Liver (tissue), 3 donors: ENCODE data around the gene PROX2.

ENCODE experiments used
- EGR1 ChIP-seq, 2 donors: IDR thresholded peaks; 2 replicates each; pipeline ENCODE4 v1.6.1; 2016 to 2018; ENCODE audit warnings: antibody characterized with exemption in 2 of 2, low read depth in 2 of 2
- FOXA1 ChIP-seq: IDR thresholded peaks from 2 replicates; pipeline ENCODE4 v1.6.1; 2016; ENCODE audit warnings: antibody characterized with exemption
- GABPA ChIP-seq, 2 donors: IDR thresholded peaks in 1 of 2; conservative IDR thresholded peaks in 1 of 2; 2 replicates each; pipeline ENCODE4 v1.6.1; 2016; ENCODE audit warnings: antibody characterized with exemption in 2 of 2, mild to moderate bottlenecking in 1 of 2, moderate library complexity in 1 of 2
- JUND ChIP-seq, 2 donors: IDR thresholded peaks; 2 replicates each; pipeline ENCODE4 v1.6.1; 2016; ENCODE audit warnings: antibody characterized with exemption in 2 of 2
- NR2F2 ChIP-seq: IDR thresholded peaks from 2 replicates; pipeline ENCODE4 v1.6.1; 2016; ENCODE audit warnings: antibody characterized with exemption
- RAD21 ChIP-seq, 2 donors: IDR thresholded peaks; 2 replicates each; pipeline ENCODE4 v1.6.1; 2016; ENCODE audit warnings: antibody characterized with exemption in 2 of 2, mild to moderate bottlenecking in 2 of 2
- SP1 ChIP-seq: IDR thresholded peaks from 2 replicates; pipeline ENCODE4 v1.6.1; 2018; ENCODE audit warnings: antibody characterized with exemption, mild to moderate bottlenecking
- TAF1 ChIP-seq: conservative IDR thresholded peaks from 2 replicates; pipeline ENCODE4 v1.6.1; 2016; ENCODE audit warnings: antibody characterized with exemption, mild to moderate bottlenecking
- YY1 ChIP-seq: IDR thresholded peaks from 2 replicates; pipeline ENCODE4 v1.6.1; 2016; ENCODE audit warnings: antibody characterized with exemption, mild to moderate bottlenecking
- TF ChIP-seq, protein P1 (sequence below): IDR thresholded peaks from 2 replicates; pipeline ENCODE4 v1.6.1; 2016; ENCODE audit warnings: antibody characterized with exemption
- TF ChIP-seq, protein P2 (sequence below): fragments of 150-350 bp; IDR thresholded peaks from 2 replicates; pipeline ENCODE4 v1.5.1; 2017; ENCODE audit warnings: improper control_type of control experiment, low read depth, low read length; ENCODE audit not compliant: missing input control
- TF ChIP-seq, protein P3 (sequence below): IDR thresholded peaks from 2 replicates; pipeline ENCODE4 v1.6.1; 2016; ENCODE audit warnings: antibody characterized with exemption, mild to moderate bottlenecking
- TF ChIP-seq, protein P4 (sequence below): IDR thresholded peaks from 2 replicates; pipeline ENCODE4 v1.6.1; 2016; ENCODE audit warnings: antibody characterized with exemption
- donor health status: healthy.
- donor health status: healthy.

DNA sequence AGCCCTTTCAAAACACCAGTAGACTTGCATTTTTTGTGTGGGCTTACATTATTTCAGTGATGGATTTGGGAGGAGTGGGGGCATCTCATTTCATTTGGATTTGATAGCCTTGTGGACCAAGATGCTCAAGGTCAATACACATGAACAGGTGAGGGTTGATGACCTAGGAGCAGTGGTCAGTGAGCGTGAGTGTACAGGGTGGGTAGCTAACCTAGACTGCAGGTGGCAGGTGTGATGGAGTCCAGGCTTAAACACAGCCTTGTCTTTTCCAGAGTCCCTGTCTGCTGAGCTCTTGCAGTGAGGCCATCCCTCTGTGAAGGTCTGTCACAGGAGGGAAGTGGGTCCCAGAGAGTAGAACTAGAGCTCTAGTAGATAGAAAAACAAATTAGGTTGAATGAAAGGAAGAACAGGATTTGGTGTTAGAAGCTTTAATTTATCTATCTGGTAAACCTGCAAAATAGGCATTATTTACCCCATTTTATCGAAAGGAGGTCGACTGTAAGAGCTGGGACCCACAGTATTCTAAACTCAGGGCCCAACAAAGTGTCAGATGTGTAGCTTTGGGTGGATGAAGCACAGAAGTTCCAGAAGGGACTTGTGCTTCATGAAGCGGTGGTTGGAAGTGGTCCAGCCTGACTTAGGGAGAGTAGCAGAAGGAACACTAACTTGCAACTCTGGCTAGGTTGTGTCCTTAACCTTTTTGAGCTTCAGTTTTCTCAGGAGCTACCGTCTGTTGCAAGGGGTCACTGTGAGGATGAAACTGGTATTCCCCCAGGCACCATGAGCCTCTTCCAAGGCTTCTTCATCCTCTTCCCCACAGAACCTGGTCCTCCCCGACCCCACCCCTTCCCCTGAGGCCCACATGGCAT lies 28.9 kb upstream of the PROX2 start:
- TF ChIP-seq EGR1 (IDR thresholded peaks at IDR 0.05; ENCODE audit: low read depth in 2 of 2), result no peak
- TF ChIP-seq, protein P1, sequence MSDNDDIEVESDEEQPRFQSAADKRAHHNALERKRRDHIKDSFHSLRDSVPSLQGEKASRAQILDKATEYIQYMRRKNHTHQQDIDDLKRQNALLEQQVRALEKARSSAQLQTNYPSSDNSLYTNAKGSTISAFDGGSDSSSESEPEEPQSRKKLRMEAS, result no peak
- no peak for TF ChIP-seq FOXA1
- TF ChIP-seq, protein P2, sequence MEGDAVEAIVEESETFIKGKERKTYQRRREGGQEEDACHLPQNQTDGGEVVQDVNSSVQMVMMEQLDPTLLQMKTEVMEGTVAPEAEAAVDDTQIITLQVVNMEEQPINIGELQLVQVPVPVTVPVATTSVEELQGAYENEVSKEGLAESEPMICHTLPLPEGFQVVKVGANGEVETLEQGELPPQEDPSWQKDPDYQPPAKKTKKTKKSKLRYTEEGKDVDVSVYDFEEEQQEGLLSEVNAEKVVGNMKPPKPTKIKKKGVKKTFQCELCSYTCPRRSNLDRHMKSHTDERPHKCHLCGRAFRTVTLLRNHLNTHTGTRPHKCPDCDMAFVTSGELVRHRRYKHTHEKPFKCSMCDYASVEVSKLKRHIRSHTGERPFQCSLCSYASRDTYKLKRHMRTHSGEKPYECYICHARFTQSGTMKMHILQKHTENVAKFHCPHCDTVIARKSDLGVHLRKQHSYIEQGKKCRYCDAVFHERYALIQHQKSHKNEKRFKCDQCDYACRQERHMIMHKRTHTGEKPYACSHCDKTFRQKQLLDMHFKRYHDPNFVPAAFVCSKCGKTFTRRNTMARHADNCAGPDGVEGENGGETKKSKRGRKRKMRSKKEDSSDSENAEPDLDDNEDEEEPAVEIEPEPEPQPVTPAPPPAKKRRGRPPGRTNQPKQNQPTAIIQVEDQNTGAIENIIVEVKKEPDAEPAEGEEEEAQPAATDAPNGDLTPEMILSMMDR, result no peak
- no peak for TF ChIP-seq GABPA (IDR thresholded peaks at IDR 0.05 in 1 of 2, conservative IDR thresholded peaks at IDR 0.05 in 1 of 2)
- no peak for TF ChIP-seq JUND (IDR thresholded peaks at IDR 0.05)
- no peak for TF ChIP-seq YY1
- TF ChIP-seq, protein P3, sequence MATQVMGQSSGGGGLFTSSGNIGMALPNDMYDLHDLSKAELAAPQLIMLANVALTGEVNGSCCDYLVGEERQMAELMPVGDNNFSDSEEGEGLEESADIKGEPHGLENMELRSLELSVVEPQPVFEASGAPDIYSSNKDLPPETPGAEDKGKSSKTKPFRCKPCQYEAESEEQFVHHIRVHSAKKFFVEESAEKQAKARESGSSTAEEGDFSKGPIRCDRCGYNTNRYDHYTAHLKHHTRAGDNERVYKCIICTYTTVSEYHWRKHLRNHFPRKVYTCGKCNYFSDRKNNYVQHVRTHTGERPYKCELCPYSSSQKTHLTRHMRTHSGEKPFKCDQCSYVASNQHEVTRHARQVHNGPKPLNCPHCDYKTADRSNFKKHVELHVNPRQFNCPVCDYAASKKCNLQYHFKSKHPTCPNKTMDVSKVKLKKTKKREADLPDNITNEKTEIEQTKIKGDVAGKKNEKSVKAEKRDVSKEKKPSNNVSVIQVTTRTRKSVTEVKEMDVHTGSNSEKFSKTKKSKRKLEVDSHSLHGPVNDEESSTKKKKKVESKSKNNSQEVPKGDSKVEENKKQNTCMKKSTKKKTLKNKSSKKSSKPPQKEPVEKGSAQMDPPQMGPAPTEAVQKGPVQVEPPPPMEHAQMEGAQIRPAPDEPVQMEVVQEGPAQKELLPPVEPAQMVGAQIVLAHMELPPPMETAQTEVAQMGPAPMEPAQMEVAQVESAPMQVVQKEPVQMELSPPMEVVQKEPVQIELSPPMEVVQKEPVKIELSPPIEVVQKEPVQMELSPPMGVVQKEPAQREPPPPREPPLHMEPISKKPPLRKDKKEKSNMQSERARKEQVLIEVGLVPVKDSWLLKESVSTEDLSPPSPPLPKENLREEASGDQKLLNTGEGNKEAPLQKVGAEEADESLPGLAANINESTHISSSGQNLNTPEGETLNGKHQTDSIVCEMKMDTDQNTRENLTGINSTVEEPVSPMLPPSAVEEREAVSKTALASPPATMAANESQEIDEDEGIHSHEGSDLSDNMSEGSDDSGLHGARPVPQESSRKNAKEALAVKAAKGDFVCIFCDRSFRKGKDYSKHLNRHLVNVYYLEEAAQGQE, result no peak
- no peak for TF ChIP-seq TAF1
- TF ChIP-seq, protein P4, sequence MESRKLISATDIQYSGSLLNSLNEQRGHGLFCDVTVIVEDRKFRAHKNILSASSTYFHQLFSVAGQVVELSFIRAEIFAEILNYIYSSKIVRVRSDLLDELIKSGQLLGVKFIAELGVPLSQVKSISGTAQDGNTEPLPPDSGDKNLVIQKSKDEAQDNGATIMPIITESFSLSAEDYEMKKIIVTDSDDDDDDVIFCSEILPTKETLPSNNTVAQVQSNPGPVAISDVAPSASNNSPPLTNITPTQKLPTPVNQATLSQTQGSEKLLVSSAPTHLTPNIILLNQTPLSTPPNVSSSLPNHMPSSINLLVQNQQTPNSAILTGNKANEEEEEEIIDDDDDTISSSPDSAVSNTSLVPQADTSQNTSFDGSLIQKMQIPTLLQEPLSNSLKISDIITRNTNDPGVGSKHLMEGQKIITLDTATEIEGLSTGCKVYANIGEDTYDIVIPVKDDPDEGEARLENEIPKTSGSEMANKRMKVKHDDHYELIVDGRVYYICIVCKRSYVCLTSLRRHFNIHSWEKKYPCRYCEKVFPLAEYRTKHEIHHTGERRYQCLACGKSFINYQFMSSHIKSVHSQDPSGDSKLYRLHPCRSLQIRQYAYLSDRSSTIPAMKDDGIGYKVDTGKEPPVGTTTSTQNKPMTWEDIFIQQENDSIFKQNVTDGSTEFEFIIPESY, result no peak
- TF ChIP-seq RAD21 (IDR thresholded peaks at IDR 0.05), result no peak
- no peak for TF ChIP-seq SP1
- TF ChIP-seq NR2F2, result no peak
